ENCODE measurements around the gene SDHAF2. TPM values are rescaled to one million over a fixed set of nuclear protein-coding genes. Genes with fewer than 3 reads are reported as not detected.

Gene SDHAF2
- total and polyA plus RNA-seq, 4 donors = 25.5 to 46.9 (median 30.2) TPM

DNA sequence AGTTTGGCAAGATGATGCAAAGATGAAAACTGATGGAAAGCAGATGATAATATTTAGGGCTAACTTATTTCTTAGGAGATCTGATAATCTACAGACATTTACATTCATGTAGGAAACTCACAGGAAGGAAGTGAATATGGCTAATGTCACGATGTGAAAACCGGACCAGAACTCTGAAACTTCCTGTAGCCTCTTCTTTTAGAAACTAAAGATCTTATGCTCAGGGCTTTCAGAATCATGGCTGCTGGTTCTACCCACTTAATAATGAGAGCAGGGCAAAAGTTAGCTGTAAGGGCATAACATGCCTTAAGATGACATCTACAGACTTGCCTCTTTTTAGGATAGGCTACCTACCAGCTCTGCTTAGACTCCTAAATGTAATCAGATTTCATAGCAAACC lies 15.4 kb upstream of the SDHAF2 start:
- Histone ChIP-seq H3K4me1 (ENCODE audit: control insufficient read depth in 4 of 4, insufficient read depth in 4 of 4, low read length in 3 of 4) (peaks cover 0 to 3% (median 0%) of the 10 kb centered on the region in 4 donors), H3K27ac (ENCODE audit: low read depth in 1 of 2, low read length in 2 of 2) (no peak overlapping the region), H3K9me3 (ENCODE audit: control insufficient read depth in 4 of 4, low read length in 3 of 4) (no peaks in the 10 kb centered on the region), H3K27me3 (ENCODE audit: control insufficient read depth in 4 of 4, insufficient read depth in 4 of 4, low read length in 3 of 4) (no peaks in the 10 kb centered on the region), H3K4me3 (ENCODE audit: low read depth in 1 of 3, low read length in 3 of 3) (no peak overlapping the region), H3K9ac (ENCODE audit: low read depth in 1 of 2, low read length in 2 of 2) (no peak overlapping the region), H3K36me3 (ENCODE audit: control insufficient read depth in 4 of 4, insufficient read depth in 3 of 4, low read depth in 1 of 4, low read length in 3 of 4) (peaks cover 23 to 97% (median 81%) of the 10 kb centered on the region in 4 donors)
- WGBS = 78% methylated on average over 2 of the region's 2 CpGs
- no peak for DNase-seq (ENCODE audit: low spot score)
- TF ChIP-seq JUND (IDR thresholded peaks at IDR 0.05) (no peak), NR2F2 (IDR thresholded peaks at IDR 0.05) (no peak), YY1 (IDR thresholded peaks at IDR 0.05) (no peak), RAD21 (IDR thresholded peaks at IDR 0.05) (no peak), RXRA (IDR thresholded peaks at IDR 0.05) (no peak), HNF4G (IDR thresholded peaks at IDR 0.05) (no peak), TAF1 (conservative IDR thresholded peaks at IDR 0.05) (no peak), FOXA1 (IDR thresholded peaks at IDR 0.05) (no peak), SP1 (IDR thresholded peaks at IDR 0.05) (no peak), GABPA (IDR thresholded peaks at IDR 0.05 in 1 of 2, conservative IDR thresholded peaks at IDR 0.05 in 1 of 2) (no peak), HNF4A (conservative IDR thresholded peaks at IDR 0.05) (no peak), EGR1 (IDR thresholded peaks at IDR 0.05; ENCODE audit: low read depth in 2 of 2) (no peak)
- TF ChIP-seq, protein P1, sequence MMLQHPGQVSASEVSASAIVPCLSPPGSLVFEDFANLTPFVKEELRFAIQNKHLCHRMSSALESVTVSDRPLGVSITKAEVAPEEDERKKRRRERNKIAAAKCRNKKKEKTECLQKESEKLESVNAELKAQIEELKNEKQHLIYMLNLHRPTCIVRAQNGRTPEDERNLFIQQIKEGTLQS (IDR thresholded peaks at IDR 0.05) = no peak
- TF ChIP-seq, protein P2, sequence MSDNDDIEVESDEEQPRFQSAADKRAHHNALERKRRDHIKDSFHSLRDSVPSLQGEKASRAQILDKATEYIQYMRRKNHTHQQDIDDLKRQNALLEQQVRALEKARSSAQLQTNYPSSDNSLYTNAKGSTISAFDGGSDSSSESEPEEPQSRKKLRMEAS (IDR thresholded peaks at IDR 0.05) = no peak
- TF ChIP-seq, protein P3, sequence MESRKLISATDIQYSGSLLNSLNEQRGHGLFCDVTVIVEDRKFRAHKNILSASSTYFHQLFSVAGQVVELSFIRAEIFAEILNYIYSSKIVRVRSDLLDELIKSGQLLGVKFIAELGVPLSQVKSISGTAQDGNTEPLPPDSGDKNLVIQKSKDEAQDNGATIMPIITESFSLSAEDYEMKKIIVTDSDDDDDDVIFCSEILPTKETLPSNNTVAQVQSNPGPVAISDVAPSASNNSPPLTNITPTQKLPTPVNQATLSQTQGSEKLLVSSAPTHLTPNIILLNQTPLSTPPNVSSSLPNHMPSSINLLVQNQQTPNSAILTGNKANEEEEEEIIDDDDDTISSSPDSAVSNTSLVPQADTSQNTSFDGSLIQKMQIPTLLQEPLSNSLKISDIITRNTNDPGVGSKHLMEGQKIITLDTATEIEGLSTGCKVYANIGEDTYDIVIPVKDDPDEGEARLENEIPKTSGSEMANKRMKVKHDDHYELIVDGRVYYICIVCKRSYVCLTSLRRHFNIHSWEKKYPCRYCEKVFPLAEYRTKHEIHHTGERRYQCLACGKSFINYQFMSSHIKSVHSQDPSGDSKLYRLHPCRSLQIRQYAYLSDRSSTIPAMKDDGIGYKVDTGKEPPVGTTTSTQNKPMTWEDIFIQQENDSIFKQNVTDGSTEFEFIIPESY (IDR thresholded peaks at IDR 0.05) = no peak
- TF ChIP-seq, protein P4, sequence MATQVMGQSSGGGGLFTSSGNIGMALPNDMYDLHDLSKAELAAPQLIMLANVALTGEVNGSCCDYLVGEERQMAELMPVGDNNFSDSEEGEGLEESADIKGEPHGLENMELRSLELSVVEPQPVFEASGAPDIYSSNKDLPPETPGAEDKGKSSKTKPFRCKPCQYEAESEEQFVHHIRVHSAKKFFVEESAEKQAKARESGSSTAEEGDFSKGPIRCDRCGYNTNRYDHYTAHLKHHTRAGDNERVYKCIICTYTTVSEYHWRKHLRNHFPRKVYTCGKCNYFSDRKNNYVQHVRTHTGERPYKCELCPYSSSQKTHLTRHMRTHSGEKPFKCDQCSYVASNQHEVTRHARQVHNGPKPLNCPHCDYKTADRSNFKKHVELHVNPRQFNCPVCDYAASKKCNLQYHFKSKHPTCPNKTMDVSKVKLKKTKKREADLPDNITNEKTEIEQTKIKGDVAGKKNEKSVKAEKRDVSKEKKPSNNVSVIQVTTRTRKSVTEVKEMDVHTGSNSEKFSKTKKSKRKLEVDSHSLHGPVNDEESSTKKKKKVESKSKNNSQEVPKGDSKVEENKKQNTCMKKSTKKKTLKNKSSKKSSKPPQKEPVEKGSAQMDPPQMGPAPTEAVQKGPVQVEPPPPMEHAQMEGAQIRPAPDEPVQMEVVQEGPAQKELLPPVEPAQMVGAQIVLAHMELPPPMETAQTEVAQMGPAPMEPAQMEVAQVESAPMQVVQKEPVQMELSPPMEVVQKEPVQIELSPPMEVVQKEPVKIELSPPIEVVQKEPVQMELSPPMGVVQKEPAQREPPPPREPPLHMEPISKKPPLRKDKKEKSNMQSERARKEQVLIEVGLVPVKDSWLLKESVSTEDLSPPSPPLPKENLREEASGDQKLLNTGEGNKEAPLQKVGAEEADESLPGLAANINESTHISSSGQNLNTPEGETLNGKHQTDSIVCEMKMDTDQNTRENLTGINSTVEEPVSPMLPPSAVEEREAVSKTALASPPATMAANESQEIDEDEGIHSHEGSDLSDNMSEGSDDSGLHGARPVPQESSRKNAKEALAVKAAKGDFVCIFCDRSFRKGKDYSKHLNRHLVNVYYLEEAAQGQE (IDR thresholded peaks at IDR 0.05) = no peak
- TF ChIP-seq, protein P5, sequence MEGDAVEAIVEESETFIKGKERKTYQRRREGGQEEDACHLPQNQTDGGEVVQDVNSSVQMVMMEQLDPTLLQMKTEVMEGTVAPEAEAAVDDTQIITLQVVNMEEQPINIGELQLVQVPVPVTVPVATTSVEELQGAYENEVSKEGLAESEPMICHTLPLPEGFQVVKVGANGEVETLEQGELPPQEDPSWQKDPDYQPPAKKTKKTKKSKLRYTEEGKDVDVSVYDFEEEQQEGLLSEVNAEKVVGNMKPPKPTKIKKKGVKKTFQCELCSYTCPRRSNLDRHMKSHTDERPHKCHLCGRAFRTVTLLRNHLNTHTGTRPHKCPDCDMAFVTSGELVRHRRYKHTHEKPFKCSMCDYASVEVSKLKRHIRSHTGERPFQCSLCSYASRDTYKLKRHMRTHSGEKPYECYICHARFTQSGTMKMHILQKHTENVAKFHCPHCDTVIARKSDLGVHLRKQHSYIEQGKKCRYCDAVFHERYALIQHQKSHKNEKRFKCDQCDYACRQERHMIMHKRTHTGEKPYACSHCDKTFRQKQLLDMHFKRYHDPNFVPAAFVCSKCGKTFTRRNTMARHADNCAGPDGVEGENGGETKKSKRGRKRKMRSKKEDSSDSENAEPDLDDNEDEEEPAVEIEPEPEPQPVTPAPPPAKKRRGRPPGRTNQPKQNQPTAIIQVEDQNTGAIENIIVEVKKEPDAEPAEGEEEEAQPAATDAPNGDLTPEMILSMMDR (IDR thresholded peaks at IDR 0.05; ENCODE audit: low read depth, low read length, missing input control) = no peak
